Inferior parietal cortex (tissue), 1 donor: ENCODE results near the gene UXS1.

ENCODE experiments used
- DNase-seq: peaks from one replicate; pipeline ENCODE4 v3.0.0-alpha.2; 2016; ENCODE audit errors: extremely low spot score

UXS1 gene

DNA sequence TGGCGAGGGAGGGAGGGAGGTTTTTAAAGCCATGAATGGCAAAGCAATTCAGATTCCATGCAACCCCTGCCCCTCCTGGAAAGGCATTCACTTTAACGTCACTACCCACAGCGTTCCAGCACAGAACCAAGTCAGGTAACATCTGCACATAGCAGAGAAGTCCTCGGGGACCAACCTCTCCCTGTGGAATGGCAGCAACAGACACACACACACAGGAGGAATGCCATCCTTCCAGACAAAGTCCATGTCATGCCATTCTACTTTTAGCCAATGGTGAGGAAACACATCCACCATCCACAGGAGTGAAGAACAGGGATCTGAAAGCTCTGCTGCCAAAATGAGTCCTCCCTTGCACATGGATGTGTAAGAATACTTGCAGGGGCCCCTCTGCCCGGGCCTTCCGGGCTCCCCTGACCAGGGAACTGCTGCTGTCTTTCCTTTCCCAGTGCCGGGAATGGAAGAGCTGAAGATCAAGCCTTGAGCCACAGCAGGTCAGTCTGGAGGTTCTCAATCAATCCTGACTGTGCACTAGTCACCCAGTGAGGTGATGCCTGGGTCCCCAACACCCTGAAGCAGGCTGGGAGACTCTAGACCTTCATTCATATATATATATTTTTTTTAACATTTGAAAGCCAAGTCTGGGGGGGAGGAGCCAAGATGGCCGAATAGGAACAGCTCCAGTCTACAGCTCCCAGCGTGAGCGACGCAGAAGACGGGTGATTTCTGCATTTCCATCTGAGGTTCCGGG is 63.7 kb downstream of the UXS1 start:
- DNase-seq: no peak

DNA sequence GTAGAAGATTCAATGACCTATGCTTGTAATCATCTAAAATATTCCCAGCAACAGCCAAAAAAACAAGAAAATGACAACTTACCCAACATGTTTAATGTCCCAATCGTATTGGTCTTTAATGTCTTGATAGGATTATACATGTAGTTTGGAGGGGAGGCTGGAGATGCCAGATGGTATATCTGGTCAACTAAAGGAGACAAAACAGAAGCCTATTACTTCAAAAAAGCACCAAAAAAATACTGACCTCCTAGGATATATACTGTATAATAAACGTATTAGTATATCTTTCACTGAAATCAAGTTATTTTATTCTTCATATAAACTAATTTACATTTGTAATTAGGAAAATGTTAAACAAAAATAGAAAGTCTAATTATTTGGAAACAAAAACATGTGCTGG is 64.5 kb downstream of the UXS1 start:
- DNase-seq: no peak

- DNase-seq: no peak
Observed at GRCh38 chr2:106129150-106129549, 65.0 kb downstream of the UXS1 start.

- DNase-seq: no peak
Observed at GRCh38 chr2:106127776-106128268, 66.3 kb downstream of the UXS1 start.

DNA sequence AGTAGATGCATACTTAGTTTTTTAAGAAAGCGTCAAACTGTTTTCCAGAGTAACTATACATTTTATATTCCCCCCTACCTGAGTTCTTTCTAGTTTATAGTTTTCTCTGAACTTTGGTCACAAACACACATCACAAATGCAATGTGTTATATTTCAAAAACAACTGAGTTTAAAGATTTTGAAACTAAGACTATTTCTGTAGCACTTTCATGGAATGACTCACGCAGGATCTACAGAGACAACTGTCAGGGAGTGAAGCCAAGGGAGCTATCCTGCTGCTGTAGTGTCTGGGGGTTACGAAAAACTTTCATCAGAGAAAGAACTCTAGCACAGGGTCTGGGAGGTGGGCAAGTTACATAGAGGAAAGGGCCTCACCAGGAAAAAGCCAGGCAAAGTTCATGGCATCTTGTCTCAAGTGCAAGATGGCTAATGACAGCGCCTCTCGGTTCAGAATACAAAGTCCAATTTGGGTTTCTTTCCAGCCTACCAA is 66.8 kb downstream of the UXS1 start:
- no peak for DNase-seq

DNA sequence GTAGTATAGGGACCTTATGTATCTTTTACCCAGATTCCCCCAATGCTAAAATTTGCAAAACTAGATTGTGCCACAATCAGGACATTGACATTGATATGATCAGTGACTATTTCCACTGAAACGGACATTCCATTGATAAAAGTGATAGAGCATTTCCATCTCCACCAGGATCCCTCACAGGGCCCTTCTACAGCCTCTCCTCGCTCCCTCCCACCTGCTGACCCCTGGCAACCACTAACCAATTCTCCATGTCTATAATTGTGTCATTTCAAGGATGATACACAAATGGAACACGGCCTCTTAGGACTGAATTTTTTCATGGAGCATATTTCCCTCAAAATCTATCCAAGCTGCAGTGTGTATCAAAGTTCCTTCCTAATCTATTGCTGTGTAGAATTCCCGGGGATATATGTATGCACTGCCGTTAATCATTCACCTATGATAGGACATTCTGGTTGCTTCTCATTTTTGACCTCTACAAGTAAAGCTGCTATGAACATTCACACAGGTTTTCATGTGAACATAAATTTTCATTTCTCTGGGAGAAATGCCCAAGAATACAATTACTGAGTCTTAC is 67.3 kb downstream of the UXS1 start:
- DNase-seq: no peak

GRCh38 chr2:106126295-106126694 is 67.8 kb downstream of the UXS1 start:
- DNase-seq: no peak

GRCh38 chr2:106124905-106125549 is 69.1 kb downstream of the UXS1 start:
- DNase-seq: no peak

- DNase-seq: no peak
Observed at GRCh38 chr2:106124106-106124756, 69.9 kb downstream of the UXS1 start.

DNA sequence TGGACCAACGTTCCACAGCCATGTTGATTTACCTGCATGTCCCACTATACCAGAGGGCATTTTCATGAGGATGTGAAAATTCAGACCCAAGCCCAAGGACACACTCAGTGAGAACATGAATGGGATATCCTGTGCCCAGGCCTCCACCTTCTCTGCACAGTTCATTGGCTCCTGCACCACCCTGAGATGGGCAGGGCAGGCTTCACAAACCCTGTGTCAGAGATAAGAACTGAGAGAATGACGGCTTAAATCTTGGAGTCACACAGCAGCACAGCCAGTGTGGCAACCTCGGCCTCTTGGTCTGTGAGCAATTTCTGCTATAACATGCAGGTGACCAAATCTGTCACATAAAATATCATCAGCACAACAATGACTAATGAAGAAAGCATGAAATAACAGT is 71.9 kb downstream of the UXS1 start:
- no peak for DNase-seq

DNA sequence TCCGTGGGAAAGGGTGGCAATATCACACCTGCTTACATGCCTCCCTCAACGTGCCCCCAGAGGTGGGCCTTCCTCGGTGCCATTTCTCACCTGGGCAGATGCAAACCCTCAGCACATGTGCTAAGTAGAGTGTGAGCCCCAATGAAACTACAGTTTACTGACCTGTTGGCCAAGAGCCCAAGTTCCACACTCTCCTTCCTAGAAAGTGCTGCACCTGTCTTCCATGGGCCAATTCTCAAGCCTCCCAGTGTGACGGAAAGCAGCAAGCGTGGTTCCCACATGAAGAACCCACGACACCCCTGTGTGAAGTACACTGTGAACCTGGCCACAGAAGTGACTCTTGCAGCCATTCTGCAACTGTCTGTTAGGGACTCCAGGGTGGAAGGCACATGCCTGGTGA is 73.7 kb downstream of the UXS1 start:
- no peak for DNase-seq

GRCh38 chr2:106119074-106119473 is 75.0 kb downstream of the UXS1 start:
- DNase-seq: no peak

GRCh38 chr2:106117882-106118684 is 76.0 kb downstream of the UXS1 start:
- no peak for DNase-seq

DNA sequence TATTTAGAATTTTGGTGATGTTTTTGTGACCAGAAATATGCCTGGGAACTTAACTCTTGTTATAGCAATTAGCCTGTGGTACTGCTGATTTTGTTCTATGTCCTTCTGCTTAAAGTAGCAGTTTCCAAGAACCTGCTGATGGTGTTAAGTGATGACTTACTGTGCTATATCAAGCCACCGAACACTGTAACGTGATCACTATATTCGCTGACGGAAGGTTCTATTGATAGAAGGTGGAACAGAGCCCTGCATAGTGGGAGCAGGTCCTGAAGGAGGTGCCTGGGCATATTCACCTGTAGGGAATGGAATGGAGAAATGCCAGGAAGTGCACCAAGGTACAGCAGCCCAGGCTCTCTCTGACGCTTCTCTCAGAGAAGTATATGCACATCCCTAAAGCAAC is 76.8 kb downstream of the UXS1 start:
- DNase-seq: peak; percentile 24

- DNase-seq: no peak
Observed at GRCh38 chr2:106116248-106116647, 77.9 kb downstream of the UXS1 start.

GRCh38 chr2:106115665-106116064 is 78.4 kb downstream of the UXS1 start:
- DNase-seq: no peak

DNA sequence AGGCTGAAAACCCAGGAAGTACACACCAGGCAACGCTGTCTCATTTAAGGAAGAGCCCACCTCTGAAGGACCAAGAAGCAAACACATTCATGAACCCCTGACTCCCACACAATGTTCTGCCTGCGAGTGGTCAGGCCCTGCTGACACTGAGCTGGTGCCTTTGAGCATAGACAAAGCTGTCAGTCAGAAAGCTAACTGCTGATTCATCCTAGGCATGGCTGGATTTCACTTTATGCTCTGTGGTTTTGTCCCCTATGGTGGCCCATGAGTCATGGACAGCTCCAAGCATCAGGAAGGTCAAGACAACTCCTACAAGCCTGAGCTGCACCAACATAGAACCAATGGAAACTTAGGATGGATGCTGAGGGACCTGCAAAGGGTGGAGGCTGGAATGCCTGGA is 78.9 kb downstream of the UXS1 start:
- DNase-seq: no peak

DNA sequence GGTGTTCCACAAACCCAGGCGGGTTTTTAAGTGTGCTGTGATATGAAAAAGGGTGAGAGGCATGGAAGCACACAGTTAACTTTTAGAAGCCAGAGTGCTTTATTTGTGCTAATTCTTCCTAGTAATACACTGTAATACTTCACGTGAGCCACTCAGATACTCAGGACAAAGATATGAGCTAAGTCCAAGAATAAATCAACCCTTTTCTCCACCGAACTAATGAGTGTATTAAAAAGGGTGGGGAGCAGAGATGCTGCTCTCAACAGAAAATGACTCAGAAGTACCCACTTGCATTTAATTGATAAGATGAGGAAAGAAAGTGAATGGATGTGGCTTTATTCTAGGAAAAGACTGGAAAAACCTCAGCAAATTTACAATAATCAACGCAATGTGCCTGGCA is 79.9 kb downstream of the UXS1 start:
- DNase-seq: no peak

- no peak for DNase-seq
Observed at GRCh38 chr2:106113361-106113966, 80.6 kb downstream of the UXS1 start.

DNA sequence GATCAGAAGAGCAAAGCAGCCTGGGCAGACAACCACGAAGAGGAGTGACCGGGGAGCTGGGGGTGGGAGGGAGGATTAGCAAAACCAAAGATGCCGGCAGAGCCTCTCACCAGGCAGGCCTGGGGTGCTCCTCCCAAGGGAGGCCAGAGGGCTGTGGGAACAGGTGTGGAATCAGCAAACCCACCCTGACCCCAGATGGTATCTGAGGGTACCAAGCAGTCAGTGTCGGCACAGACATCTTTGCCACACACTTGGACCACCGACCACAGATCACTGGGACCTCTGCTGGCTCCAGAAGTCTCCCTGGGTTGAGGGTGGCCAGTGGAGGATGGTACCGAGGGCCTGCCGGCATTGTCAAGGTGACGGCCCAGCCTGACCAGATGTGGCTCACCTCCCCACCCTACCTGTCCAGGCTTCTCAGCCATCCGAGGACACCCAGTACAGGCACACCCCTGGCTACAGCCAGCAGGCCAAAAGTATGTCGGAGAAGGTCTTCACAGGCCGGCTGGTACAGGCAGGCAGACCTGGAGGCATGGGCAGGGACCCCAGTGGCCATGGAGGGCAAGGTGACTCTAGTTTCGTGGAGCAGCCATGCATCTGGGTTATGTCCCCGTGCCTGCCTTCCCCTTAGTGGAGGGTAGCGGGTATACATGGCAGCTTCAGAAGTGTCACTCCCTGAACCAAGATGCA is 82.1 kb downstream of the UXS1 start:
- DNase-seq: no peak
